ENCODE data around the gene AOPEP.

The AOPEP gene

GRCh38 chr9:95130484-95130883 lies 404.0 kb downstream of the AOPEP start:
- DNase-seq, result no peak

GRCh38 chr9:95131023-95131943 lies 404.8 kb downstream of the AOPEP start:
- peak in 1 of 2 experiments; percentile 31 for DNase-seq

GRCh38 chr9:95132366-95133324 lies 406.1 kb downstream of the AOPEP start:
- DNase-seq, result no peak

- DNase-seq, result no peak
Observed at GRCh38 chr9:95133325-95133705, 406.8 kb downstream of the AOPEP start.

- DNase-seq, result no peak
Observed at GRCh38 chr9:95134457-95134881, 408.0 kb downstream of the AOPEP start.

GRCh38 chr9:95135756-95136155 lies 409.3 kb downstream of the AOPEP start:
- DNase-seq, result no peak
